Erythroblast (primary cell): Measurements from ENCODE around the gene MELTF.
A peak's percentile ranks its signal among the peaks of the same experiment; 100 is the strongest.

Experiments used
- DNase-seq, 2 experiments: peaks; one replicate each; lab custom pipeline; 2025; lab: John Stamatoyannopoulos, UW
- GATA1 ChIP-seq: IDR thresholded peaks from 2 replicates; pipeline ENCODE4 v1.6.1; 2011; ENCODE audit warnings: low read depth, mild to moderate bottlenecking, control low read depth, low read length, moderate library complexity
- POLR2A ChIP-seq: IDR thresholded peaks from 2 replicates; pipeline ENCODE4 v1.6.1; 2011; ENCODE audit warnings: mild to moderate bottlenecking, low read length

MELTF gene

GRCh38 chr3:196985954-196986885 is 43.4 kb downstream of the MELTF start:
- DNase-seq: no peak
- TF ChIP-seq POLR2A (no peak), GATA1 (no peak)

DNA sequence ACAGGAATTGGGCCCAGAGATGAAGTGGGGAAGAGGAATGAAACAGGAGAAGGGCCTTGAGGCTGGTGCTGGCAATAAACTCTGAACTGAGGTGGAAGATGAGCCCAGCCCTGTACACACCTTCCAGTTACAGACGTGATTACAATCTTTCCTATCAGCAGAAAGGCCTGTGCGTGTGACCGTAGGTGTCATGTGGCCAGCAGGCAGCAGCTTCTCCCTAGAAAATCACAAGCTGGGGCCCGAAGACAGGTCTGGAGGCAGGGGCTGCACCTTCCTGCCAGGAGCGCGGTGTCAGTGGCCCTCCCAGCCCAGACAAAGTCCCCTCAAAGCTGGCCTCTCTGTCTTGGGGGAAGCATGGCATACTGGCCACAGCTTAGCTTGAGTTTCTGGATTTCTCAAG is 44.3 kb downstream of the MELTF start:
- no peak for TF ChIP-seq GATA1
- no peak for TF ChIP-seq POLR2A
- no peak for DNase-seq

GRCh38 chr3:196983186-196983585 is 46.4 kb downstream of the MELTF start:
- DNase-seq: peak in 1 of 2 experiments; percentile 32
- TF ChIP-seq POLR2A: no peak
- no peak for TF ChIP-seq GATA1

DNA sequence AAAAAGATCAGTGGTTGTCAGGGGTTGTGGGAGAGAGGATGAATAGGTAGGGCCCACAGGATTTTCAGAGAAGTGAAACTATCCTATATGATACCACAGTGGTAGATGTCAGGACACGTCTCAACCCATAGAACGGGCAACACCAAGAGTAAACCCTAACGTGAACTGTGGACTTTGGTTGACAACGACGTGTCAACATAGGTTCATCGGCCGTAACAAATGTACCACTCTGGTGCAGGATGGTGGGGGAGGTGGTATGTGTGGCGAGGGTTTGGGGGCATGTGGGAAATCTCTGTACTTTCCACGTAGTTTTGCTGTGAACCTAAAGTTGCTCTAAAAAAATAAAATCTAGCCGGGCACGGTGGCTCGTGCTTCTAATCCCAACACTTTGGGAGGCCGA is 48.0 kb downstream of the MELTF start:
- no peak for DNase-seq
- no peak for TF ChIP-seq POLR2A
- no peak for TF ChIP-seq GATA1

DNA sequence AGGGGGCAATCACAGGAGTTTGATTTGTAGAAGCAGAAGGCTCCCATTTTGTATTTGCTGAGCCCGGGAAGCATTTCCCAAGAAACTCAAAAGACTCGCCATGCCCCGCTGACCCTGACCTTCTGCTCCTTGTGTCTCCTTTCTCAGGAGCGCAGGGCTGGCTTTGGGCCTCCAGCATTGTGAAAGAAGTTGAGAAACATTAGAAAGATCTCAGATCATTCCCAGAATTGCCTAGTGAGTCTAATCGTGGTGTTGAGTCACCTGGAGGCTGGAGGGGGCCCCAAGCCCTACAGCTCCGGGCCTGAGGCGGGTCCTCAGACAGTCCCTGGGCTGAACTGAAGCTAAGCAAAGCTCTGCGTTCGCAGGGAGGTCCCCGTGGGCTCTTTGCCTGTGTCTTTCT is 50.1 kb downstream of the MELTF start:
- DNase-seq: no peak
- no peak for TF ChIP-seq POLR2A
- no peak for TF ChIP-seq GATA1

- TF ChIP-seq GATA1: no peak
- no peak for TF ChIP-seq POLR2A
Measured at GRCh38 chr3:196976941-196977340, 52.7 kb downstream of the MELTF start.

GRCh38 chr3:196975349-196975748 is 54.3 kb downstream of the MELTF start:
- no peak for TF ChIP-seq POLR2A
- TF ChIP-seq GATA1: no peak
- DNase-seq: no peak

More at GRCh38 chr3:196976941-196977340, 52.7 kb downstream of the MELTF start:
- no peak for DNase-seq

DNA sequence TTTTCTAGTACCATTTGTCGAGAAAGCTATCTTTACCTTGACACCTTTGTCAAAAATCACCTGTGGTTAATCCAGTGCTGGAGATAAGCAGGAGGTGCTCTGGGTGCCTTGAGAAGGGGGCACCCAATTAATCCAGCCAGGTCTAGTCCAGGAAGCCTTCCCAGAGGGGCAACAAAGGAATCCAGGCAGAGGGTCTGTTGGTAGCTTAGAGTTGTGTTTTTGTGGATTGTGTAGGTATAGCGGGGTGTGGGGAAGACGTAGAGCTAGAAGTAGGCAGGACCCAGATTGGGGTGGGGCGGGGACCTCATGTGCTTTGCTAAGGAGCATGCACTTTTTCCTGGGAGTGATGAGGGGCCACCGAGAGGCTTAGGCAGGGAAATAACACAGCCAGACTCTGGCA is 55.0 kb downstream of the MELTF start:
- no peak for DNase-seq
- no peak for TF ChIP-seq GATA1
- no peak for TF ChIP-seq POLR2A

- peak; percentile 66 to 88 for DNase-seq
- TF ChIP-seq GATA1 (no peak), POLR2A (no peak)
Measured at GRCh38 chr3:196971094-196971698, 58.4 kb downstream of the MELTF start.

DNA sequence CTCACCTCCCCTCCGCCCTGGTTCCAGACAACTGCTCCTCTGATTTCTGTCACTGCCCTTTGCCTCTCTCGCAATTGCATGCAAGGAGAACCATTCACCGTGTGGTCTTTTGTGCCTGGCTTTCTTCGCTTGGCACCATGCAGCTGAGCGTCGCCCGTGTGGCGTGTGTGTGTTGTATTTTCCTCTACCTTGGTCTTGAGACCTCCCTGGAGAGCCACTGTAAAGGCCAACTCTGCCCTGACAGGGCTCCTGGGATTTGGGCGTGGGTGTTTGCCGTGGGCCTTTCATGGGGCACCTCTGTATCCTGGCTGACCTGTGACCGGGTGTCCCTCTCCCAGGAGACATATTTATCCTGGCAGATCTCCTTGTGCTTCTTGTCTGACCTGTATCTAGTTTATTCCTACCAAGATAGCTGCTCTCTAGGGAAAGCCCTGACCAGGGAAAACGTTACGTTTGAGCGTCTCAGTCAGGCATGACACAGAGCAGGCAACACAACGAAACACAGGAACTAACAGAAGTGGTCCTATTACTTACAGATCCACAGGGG is 59.0 kb downstream of the MELTF start:
- TF ChIP-seq GATA1 (no peak), POLR2A (no peak)
- DNase-seq: no peak

DNA sequence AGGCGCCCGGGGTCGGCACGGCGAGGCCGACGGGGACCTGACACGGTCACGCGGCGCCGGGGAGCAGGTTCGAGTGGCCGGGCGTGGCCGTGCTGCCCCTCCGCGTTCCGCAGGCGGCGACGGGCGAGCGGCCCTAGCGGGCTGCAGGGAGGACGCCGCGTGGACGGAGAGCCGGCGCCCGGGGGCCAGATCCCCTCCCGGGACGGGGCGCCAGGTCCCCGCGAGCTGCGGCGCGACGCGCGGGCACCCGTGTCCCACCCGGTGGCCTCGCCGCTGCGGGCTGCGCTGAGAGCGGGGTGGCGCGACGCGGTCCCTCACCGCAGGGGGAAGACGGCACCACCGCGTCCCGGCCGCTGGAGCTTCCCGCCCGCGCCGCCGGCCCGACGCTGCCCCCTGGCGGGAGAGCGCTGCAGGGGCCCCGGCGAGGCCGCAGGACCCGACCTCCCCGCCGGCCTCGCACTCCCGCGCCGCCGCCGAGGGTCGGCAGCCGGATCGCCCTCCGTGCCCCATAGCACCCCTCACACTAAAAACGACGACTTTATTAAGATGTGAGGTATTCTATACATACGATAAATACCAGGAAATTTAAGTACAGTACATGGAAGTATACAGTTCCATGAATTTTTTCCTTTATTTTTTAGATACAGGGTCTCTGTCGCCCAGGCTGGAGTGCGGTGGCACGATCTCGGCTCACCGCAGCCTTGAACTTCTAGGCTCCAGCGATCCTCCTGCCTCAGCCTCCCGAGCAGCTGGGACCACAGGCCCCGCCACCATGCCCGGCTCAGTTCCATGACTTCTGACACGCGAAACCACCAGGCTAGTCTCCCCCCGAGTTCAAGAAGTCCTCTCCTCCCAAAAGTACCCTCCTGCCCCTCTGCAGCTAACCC is 59.7 kb downstream of the MELTF start:
- TF ChIP-seq POLR2A (peak; percentile 44), GATA1 (no peak)
- peak; percentile 83 to 90 for DNase-seq

DNA sequence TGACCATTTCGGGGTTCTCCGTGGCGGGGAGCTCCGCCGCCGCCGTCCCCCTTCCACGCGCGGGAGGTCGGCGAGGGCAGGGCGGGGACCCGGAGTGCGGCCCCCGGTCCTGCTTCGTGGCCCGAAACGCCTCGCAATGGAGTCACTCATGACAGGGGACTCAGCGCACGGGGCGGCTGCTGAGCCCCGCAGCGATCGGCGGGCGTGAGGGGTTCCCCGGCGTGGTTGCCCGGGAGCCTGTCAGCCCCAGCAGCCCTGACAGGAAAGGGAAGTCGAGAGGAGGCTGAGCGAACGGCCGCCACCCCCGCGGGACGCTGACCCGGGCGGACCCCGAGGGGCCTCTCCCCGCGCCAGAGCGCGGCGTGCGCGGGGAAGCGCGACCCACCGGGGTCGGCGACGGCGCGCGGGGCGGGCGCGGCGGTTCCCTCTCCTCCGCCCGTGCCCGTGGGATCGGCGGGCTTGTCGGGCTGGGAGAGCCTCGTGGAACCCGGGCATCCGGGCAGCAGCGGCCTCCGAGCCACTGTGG is 60.4 kb downstream of the MELTF start:
- DNase-seq: peak; percentile 58 to 62
- TF ChIP-seq GATA1 (no peak), POLR2A (no peak)

DNA sequence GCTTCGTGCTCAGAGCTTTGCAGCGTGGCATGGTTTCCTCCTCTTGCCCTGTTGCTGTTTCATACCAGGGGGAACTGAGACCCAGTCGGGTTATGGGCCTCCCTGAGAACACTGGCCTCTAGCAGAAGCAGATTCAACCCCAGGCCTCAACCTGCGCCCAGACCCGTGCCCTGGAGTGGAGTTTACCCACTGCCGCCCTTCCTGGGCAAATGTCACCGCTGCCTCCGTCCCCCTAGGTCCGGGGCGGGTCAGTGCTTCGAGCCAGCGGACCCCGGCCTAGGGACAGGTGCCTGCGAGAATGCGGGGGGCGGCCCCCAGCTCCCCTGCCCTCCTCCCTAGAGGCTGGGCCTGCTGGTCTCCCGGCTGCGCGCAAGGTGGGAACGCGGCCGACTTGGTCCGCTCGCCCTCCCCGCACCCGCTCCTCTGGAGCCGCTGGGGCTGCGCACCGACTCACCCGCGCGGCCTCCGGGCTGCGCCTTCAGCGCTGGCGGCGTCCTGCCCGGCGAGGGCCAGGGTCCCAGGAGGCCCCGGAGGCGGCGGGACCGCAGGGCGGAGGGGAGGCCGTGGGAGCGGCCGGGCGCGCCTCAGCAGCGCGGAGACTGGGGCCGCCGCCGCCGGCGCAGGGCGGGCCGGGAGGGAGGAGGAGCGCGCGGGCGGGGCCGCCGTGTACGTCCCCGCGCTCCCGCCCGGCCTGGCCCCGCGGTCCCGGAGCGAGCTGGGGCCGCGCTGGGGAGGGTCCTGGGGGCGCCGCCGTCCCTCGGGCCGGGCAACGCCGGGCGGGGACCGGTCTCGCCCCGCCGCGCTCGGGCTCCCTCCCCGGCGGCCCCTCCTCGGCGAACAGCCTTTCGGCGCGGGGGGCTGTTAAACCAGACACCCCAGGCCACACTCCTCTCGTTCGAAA is 61.1 kb downstream of the MELTF start, which contains the start of gene PIGZ:
PIGZ (minus strand) TSS at position 601 of the 901 bp plus-strand sequence. CDS start 16,802 bp downstream, outside the sequence.
- TF ChIP-seq GATA1 (no peak), POLR2A (no peak)
- peak; percentile 73 to 80 for DNase-seq
